ENCODE data around the gene STON2.
"Not testable (repeated sequence)": the region's sequence is repeated elsewhere in the genome, so short reads cannot be mapped to it uniquely, and the experiment has no call there.

STON2 gene

GRCh38 chr14:81430235-81430634 lies 30.1 kb upstream of the STON2 start:
- Mint-ChIP-seq H3K36me3 (no peaks in the 10 kb centered on the region), H3K4me3 (no peak overlapping the region), H3K9me3 (no peaks in the 10 kb centered on the region), H3K4me1 (peaks cover 2% of the 10 kb centered on the region), H3K27ac (no peak overlapping the region)
- no peak for DNase-seq (ENCODE audit: low spot score in 2 of 2)
- no peak for ATAC-seq

- H3K4me1 Mint-ChIP-seq; H3K9me3 Mint-ChIP-seq; DNase-seq (ENCODE audit: low spot score in 2 of 2); H3K36me3 Mint-ChIP-seq; H3K4me3 Mint-ChIP-seq; H3K27ac Mint-ChIP-seq; ATAC-seq: not testable (repeated sequence)
Measured at GRCh38 chr14:81429749-81430148, 29.6 kb upstream of the STON2 start.

- no peak for DNase-seq (ENCODE audit: low spot score in 2 of 2)
- Mint-ChIP-seq H3K9me3 (no peaks in the 10 kb centered on the region), H3K27ac (no peak overlapping the region), H3K4me3 (no peak overlapping the region), H3K4me1 (no peaks in the 10 kb centered on the region), H3K36me3 (no peaks in the 10 kb centered on the region)
- ATAC-seq, result no peak
Measured at GRCh38 chr14:81429028-81429427, 28.9 kb upstream of the STON2 start.

- H3K27ac Mint-ChIP-seq, result no peak overlapping the region
- H3K36me3 Mint-ChIP-seq, result no peaks in the 10 kb centered on the region
- ATAC-seq, result no peak
- H3K4me3 Mint-ChIP-seq, result no peak overlapping the region
- H3K9me3 Mint-ChIP-seq, result no peaks in the 10 kb centered on the region
- DNase-seq (ENCODE audit: low spot score in 2 of 2), result no peak
- no peaks in the 10 kb centered on the region for H3K4me1 Mint-ChIP-seq
Measured at GRCh38 chr14:81427348-81428058, 27.4 kb upstream of the STON2 start.

GRCh38 chr14:81423504-81423903 lies 23.4 kb upstream of the STON2 start:
- Mint-ChIP-seq H3K9me3 (no peaks in the 10 kb centered on the region), H3K4me3 (no peak overlapping the region)

GRCh38 chr14:81418057-81418790 lies 18.1 kb upstream of the STON2 start:
- H3K4me3 Mint-ChIP-seq, result no peak overlapping the region
- ATAC-seq (no peak), DNase-seq (ENCODE audit: low spot score in 2 of 2) (no peak)
- no peak overlapping the region for H3K27ac Mint-ChIP-seq
- no peaks in the 10 kb centered on the region for H3K4me1 Mint-ChIP-seq
- no peaks in the 10 kb centered on the region for H3K9me3 Mint-ChIP-seq
- H3K36me3 Mint-ChIP-seq, result no peaks in the 10 kb centered on the region

More at GRCh38 chr14:81423504-81423903, 23.4 kb upstream of the STON2 start:
- ATAC-seq (no peak), DNase-seq (ENCODE audit: low spot score in 2 of 2) (no peak)
- no peak overlapping the region for H3K27ac Mint-ChIP-seq
- no peaks in the 10 kb centered on the region for H3K4me1 Mint-ChIP-seq
- no peaks in the 10 kb centered on the region for H3K36me3 Mint-ChIP-seq

GRCh38 chr14:81416981-81417380 lies 16.9 kb upstream of the STON2 start:
- no peak overlapping the region for H3K4me3 Mint-ChIP-seq
- no peak for ATAC-seq
- H3K9me3 Mint-ChIP-seq, result no peaks in the 10 kb centered on the region
- no peaks in the 10 kb centered on the region for H3K4me1 Mint-ChIP-seq
- no peaks in the 10 kb centered on the region for H3K36me3 Mint-ChIP-seq
- DNase-seq (ENCODE audit: low spot score in 2 of 2), result no peak
- H3K27ac Mint-ChIP-seq, result no peak overlapping the region

GRCh38 chr14:81416194-81416952 lies 16.2 kb upstream of the STON2 start:
- H3K4me3 Mint-ChIP-seq, result no peak overlapping the region
- H3K4me1 Mint-ChIP-seq, result no peaks in the 10 kb centered on the region
- DNase-seq (ENCODE audit: low spot score in 2 of 2) (no peak), ATAC-seq (no peak)
- H3K9me3 Mint-ChIP-seq, result no peaks in the 10 kb centered on the region
- H3K27ac Mint-ChIP-seq, result no peak overlapping the region
- no peaks in the 10 kb centered on the region for H3K36me3 Mint-ChIP-seq

- Mint-ChIP-seq H3K4me1 (no peaks in the 10 kb centered on the region), H3K9me3 (no peaks in the 10 kb centered on the region), H3K27ac (no peak overlapping the region), H3K36me3 (no peaks in the 10 kb centered on the region), H3K4me3 (no peak overlapping the region)
- no peak for ATAC-seq
- no peak for DNase-seq (ENCODE audit: low spot score in 2 of 2)
Measured at GRCh38 chr14:81415781-81416180, 15.7 kb upstream of the STON2 start.

- Mint-ChIP-seq H3K9me3 (no peaks in the 10 kb centered on the region), H3K36me3 (no peaks in the 10 kb centered on the region), H3K4me1 (no peaks in the 10 kb centered on the region), H3K4me3 (no peak overlapping the region), H3K27ac (no peak overlapping the region)
- no peak for ATAC-seq
- no peak for DNase-seq (ENCODE audit: low spot score in 2 of 2)
Measured at GRCh38 chr14:81414123-81414522, 14.0 kb upstream of the STON2 start.

GRCh38 chr14:81412779-81413178 lies 12.7 kb upstream of the STON2 start:
- Mint-ChIP-seq H3K9me3 (no peaks in the 10 kb centered on the region), H3K36me3 (no peaks in the 10 kb centered on the region), H3K4me1 (no peaks in the 10 kb centered on the region), H3K4me3 (no peak overlapping the region), H3K27ac (no peak overlapping the region)
- ATAC-seq, result no peak
- DNase-seq (ENCODE audit: low spot score in 2 of 2), result no peak

- H3K4me3 Mint-ChIP-seq, result no peak overlapping the region
- ATAC-seq (no peak), DNase-seq (ENCODE audit: low spot score in 2 of 2) (no peak)
- H3K36me3 Mint-ChIP-seq, result no peaks in the 10 kb centered on the region
- H3K4me1 Mint-ChIP-seq, result no peaks in the 10 kb centered on the region
- peaks cover 3% of the 10 kb centered on the region for H3K9me3 Mint-ChIP-seq
- H3K27ac Mint-ChIP-seq, result no peak overlapping the region
Measured at GRCh38 chr14:81408595-81408994, 8.5 kb upstream of the STON2 start.

- DNase-seq (ENCODE audit: low spot score in 2 of 2), result no peak
- Mint-ChIP-seq H3K27ac (no peak overlapping the region), H3K4me1 (peaks cover 3% of the 10 kb centered on the region), H3K9me3 (peaks cover 3% of the 10 kb centered on the region), H3K4me3 (no peak overlapping the region), H3K36me3 (no peaks in the 10 kb centered on the region)
- ATAC-seq, result no peak
Measured at GRCh38 chr14:81406863-81407262, 6.7 kb upstream of the STON2 start.

- peak; percentile 49 for ATAC-seq
Measured at GRCh38 chr14:81402123-81402495, 2.0 kb upstream of the STON2 start.

GRCh38 chr14:81401420-81402122 lies 1.4 kb upstream of the STON2 start:
- ATAC-seq, result peak; percentile 74
- H3K36me3 Mint-ChIP-seq, result peaks cover 6% of the 10 kb centered on the region
- H3K4me3 Mint-ChIP-seq, result no peak overlapping the region
- H3K4me1 Mint-ChIP-seq, result peaks cover 22% of the 10 kb centered on the region
- peak overlapping the region; percentile 30 for H3K27ac Mint-ChIP-seq
- peak in 1 of 2 donors; percentile 46 for DNase-seq (ENCODE audit: low spot score in 2 of 2)
- H3K9me3 Mint-ChIP-seq, result peaks cover 3% of the 10 kb centered on the region

More at GRCh38 chr14:81402123-81402495, 2.0 kb upstream of the STON2 start:
- peaks cover 6% of the 10 kb centered on the region for H3K36me3 Mint-ChIP-seq
- peaks cover 22% of the 10 kb centered on the region for H3K4me1 Mint-ChIP-seq
- DNase-seq (ENCODE audit: low spot score in 2 of 2), result peak in 1 of 2 donors; percentile 46
- peaks cover 3% of the 10 kb centered on the region for H3K9me3 Mint-ChIP-seq
- no peak overlapping the region for H3K4me3 Mint-ChIP-seq
- no peak overlapping the region for H3K27ac Mint-ChIP-seq
